GM19238 (cell line): ENCODE data around the gene NTHL1.

Experiments used
- DNase-seq: peaks from one replicate; pipeline ENCODE4 v3.0.0; 2011; ENCODE audit warnings: low spot score; ENCODE audit not compliant: insufficient read length

Gene NTHL1

GRCh38 chr16:2084895-2085625 lies 37.4 kb upstream of the NTHL1 start:
- DNase-seq = no peak

GRCh38 chr16:2083876-2084780 lies 36.5 kb upstream of the NTHL1 start:
- no peak for DNase-seq

- no peak for DNase-seq
These were observed 35.8 kb upstream of the NTHL1 start for GRCh38 chr16:2083409-2083808.

- no peak for DNase-seq
These were observed 35.3 kb upstream of the NTHL1 start for GRCh38 chr16:2082983-2083364.

GRCh38 chr16:2082171-2082982 lies 34.7 kb upstream of the NTHL1 start:
- DNase-seq = no peak

GRCh38 chr16:2081201-2082084 lies 33.8 kb upstream of the NTHL1 start:
- no peak for DNase-seq

- no peak for DNase-seq
These were observed 32.4 kb upstream of the NTHL1 start for GRCh38 chr16:2079991-2080390.

GRCh38 chr16:2079311-2079800 lies 31.7 kb upstream of the NTHL1 start:
- DNase-seq = no peak

GRCh38 chr16:2078691-2079090 lies 31.1 kb upstream of the NTHL1 start:
- DNase-seq = no peak

- DNase-seq = no peak
These were observed 30.5 kb upstream of the NTHL1 start for GRCh38 chr16:2078096-2078495.

- DNase-seq = no peak
These were observed 30.1 kb upstream of the NTHL1 start for GRCh38 chr16:2077696-2078095.

- no peak for DNase-seq
These were observed 29.4 kb upstream of the NTHL1 start for GRCh38 chr16:2077016-2077415.

GRCh38 chr16:2076072-2076865 lies 28.6 kb upstream of the NTHL1 start:
- DNase-seq = no peak

- no peak for DNase-seq
These were observed 28.0 kb upstream of the NTHL1 start for GRCh38 chr16:2075631-2076030.

- no peak for DNase-seq
These were observed 26.4 kb upstream of the NTHL1 start for GRCh38 chr16:2074071-2074470.

- DNase-seq = no peak
These were observed 25.3 kb upstream of the NTHL1 start for GRCh38 chr16:2072926-2073325.

GRCh38 chr16:2071454-2072202 lies 24.0 kb upstream of the NTHL1 start:
- no peak for DNase-seq

- DNase-seq = no peak
These were observed 23.2 kb upstream of the NTHL1 start for GRCh38 chr16:2070576-2071453.
